ENCODE measurements around the gene GALNT10. TPM values are rescaled to one million over a fixed set of nuclear protein-coding genes. Genes with fewer than 3 reads are reported as not detected.

GALNT10 gene
- total RNA-seq, 4 donors from 2014 or later = 5.6 to 22.9 (median 14.4) TPM

- TF ChIP-seq POLR2A (IDR thresholded peaks at IDR 0.05) = no peak
- no peak overlapping the region for H3K4me3 ChIP-seq
- no peaks in the 10 kb centered on the region for H3K4me1 ChIP-seq
- no peak overlapping the region for H3K27ac ChIP-seq
- no peaks in the 10 kb centered on the region for H3K27me3 ChIP-seq
- no peaks in the 10 kb centered on the region for H3K36me3 ChIP-seq
- intact Hi-C loops (cut with DNase I; ENCODE audit: low total_unique reads) = no loop called here
- H3K9me3 ChIP-seq = no peaks in the 10 kb centered on the region
- DNase-seq = no peak
Observed at GRCh38 chr5:154258531-154259217, 68.1 kb downstream of the GALNT10 start.

- TF ChIP-seq, protein P1, sequence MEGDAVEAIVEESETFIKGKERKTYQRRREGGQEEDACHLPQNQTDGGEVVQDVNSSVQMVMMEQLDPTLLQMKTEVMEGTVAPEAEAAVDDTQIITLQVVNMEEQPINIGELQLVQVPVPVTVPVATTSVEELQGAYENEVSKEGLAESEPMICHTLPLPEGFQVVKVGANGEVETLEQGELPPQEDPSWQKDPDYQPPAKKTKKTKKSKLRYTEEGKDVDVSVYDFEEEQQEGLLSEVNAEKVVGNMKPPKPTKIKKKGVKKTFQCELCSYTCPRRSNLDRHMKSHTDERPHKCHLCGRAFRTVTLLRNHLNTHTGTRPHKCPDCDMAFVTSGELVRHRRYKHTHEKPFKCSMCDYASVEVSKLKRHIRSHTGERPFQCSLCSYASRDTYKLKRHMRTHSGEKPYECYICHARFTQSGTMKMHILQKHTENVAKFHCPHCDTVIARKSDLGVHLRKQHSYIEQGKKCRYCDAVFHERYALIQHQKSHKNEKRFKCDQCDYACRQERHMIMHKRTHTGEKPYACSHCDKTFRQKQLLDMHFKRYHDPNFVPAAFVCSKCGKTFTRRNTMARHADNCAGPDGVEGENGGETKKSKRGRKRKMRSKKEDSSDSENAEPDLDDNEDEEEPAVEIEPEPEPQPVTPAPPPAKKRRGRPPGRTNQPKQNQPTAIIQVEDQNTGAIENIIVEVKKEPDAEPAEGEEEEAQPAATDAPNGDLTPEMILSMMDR (IDR thresholded peaks at IDR 0.05) = no peak
- no peak for TF ChIP-seq POLR2A (IDR thresholded peaks at IDR 0.05)
- Histone ChIP-seq H3K4me1 (no peaks in the 10 kb centered on the region), H3K4me3 (no peak overlapping the region), H3K27me3 (no peaks in the 10 kb centered on the region), H3K36me3 (no peaks in the 10 kb centered on the region), H3K27ac (no peak overlapping the region), H3K9me3 (no peaks in the 10 kb centered on the region)
- no peak for DNase-seq
- intact Hi-C loops (cut with DNase I; ENCODE audit: low total_unique reads) = no loop called here
Observed at GRCh38 chr5:154260224-154260927, 69.8 kb downstream of the GALNT10 start.

- Histone ChIP-seq H3K9me3 (no peaks in the 10 kb centered on the region), H3K27ac (no peak overlapping the region), H3K27me3 (no peaks in the 10 kb centered on the region), H3K4me1 (no peaks in the 10 kb centered on the region), H3K4me3 (no peak overlapping the region), H3K36me3 (no peaks in the 10 kb centered on the region)
- intact Hi-C loops (cut with DNase I; ENCODE audit: low total_unique reads) = no loop called here
- DNase-seq = no peak
- TF ChIP-seq POLR2A (IDR thresholded peaks at IDR 0.05) = no peak
- TF ChIP-seq, protein P1 (IDR thresholded peaks at IDR 0.05) = no peak
Observed at GRCh38 chr5:154262342-154262741, 71.8 kb downstream of the GALNT10 start.

DNA sequence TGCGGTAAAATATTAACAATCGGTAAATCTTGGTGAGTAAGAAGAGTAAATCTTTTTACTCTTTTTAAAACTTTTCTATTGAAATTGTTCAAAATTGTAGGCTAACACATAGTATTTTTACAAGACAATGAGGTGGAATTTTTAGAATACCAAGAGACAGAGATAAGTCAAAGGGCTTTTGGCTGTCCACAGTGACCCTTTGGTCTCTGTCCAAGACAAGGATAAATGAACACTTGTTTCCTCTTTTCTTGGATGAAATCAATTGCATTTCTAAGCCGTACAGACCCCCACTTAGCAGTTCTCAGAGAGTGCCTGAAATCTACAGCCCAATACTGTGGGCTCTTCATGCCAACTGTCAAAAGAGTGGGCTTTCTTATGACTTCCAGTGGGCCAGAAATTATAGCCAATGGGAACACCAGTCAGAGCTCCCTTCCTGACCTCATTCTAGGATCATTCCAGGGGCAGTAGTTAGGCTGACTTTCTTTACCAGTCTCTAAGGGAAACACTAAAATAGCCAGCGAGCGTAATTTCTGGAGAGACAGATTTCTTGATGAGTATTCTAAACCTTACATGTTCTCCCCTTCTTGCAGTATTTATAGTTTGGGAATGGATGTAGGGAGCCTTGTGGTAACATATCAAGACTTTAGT is 74.1 kb downstream of the GALNT10 start:
- TF ChIP-seq POLR2A (IDR thresholded peaks at IDR 0.05) = no peak
- TF ChIP-seq, protein P1 (IDR thresholded peaks at IDR 0.05) = no peak
- intact Hi-C loops (cut with DNase I; ENCODE audit: low total_unique reads) = no loop called here
- Histone ChIP-seq H3K4me1 (no peaks in the 10 kb centered on the region), H3K4me3 (no peak overlapping the region), H3K27me3 (no peaks in the 10 kb centered on the region), H3K36me3 (no peaks in the 10 kb centered on the region), H3K27ac (no peak overlapping the region), H3K9me3 (no peaks in the 10 kb centered on the region)
- DNase-seq = no peak

DNA sequence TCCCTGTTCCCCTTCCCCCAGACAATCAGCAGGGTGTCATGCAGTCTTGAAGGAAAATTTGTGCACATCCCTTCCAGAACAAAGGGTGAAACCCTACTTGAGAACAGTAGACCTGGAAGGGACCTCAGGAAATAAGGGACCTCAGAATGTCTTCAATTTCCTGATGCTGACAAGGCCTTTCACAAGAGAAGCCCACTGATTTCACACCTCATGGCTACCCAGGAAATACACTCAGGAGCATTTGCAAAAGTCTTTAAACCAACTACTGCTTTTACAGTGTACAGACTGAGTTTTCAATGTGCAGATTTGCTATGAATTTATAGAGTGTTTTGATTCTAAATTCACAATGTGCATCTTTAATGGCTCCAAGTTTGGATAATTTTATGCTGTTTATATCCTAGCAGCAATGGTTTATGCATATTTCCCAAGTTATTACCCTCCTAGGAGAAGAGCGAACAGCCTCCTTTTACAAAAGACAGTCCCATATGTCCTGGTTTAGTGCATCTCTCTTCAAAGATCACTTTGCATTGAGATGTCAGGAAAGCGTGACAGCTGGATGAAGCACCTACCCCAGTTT is 74.8 kb downstream of the GALNT10 start:
- no peaks in the 10 kb centered on the region for H3K9me3 ChIP-seq
- no peaks in the 10 kb centered on the region for H3K4me1 ChIP-seq
- DNase-seq = no peak
- no peaks in the 10 kb centered on the region for H3K27me3 ChIP-seq
- intact Hi-C loops (cut with DNase I; ENCODE audit: low total_unique reads) = no loop called here
- TF ChIP-seq POLR2A (IDR thresholded peaks at IDR 0.05) = no peak
- TF ChIP-seq, protein P1 (IDR thresholded peaks at IDR 0.05) = no peak
- H3K4me3 ChIP-seq = no peak overlapping the region
- no peaks in the 10 kb centered on the region for H3K36me3 ChIP-seq
- no peak overlapping the region for H3K27ac ChIP-seq

Measured in uterus (tissue), 4 donors.